NCI-H2081 treated with DMSO at 0.1 percent for 48 hours (cell line): ENCODE results near the gene CLEC4D.
"Not testable (repeated sequence)": the region's sequence is repeated elsewhere in the genome, so short reads cannot be mapped to it uniquely, and the experiment has no call there.

Source experiments
- DNase-seq: peaks from one replicate; lab custom pipeline; 2025; lab: John Stamatoyannopoulos, UW

Gene CLEC4D

GRCh38 chr12:8532045-8532444 is 18.7 kb downstream of the CLEC4D start:
- no peak for DNase-seq

DNA sequence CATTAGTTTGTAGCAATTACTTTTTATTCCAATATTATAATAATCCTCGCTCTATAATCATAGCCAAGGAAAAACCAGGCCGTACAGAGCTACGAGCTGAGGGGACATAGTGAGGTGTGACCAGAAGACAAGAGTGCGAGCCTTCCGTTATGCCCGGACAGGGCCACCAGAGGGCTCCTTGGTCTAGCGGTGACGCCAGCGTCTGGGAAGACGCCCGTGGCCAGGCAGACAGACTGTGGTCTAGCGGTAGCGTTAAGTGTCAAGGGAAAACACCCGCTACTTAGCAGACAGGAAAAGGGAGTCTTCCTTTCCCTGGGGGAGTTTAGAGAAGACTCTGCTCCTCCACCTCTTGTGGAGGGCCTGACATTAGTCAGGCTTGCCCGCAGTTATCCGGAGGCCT is 24.5 kb downstream of the CLEC4D start:
- DNase-seq = not testable (repeated sequence)

DNA sequence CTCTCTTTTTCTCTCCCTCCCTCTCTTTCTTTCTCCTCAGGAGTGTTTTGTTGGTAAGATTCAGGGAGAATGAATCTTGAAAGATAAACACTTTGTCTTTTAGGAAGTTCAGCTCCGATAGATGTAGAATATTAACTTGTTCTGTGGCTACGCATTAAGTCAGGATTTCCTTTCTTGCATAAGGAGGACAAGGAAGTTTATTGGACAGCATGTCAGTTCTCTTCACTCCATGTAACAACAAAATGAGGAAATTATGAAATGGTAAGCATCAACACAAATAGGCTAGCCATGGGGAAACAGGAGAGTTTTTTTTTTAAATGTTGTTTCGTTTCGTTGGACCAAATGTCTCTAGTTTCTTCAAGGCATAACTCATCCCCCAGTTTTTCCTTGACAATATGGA is 27.5 kb downstream of the CLEC4D start, which contains the start of gene CLEC4E:
Gene CLEC4E (minus strand): TSS at position 75 of the 400 bp plus-strand sequence. CDS start 108 bp downstream, outside the sequence.
- not testable (repeated sequence) for DNase-seq

DNA sequence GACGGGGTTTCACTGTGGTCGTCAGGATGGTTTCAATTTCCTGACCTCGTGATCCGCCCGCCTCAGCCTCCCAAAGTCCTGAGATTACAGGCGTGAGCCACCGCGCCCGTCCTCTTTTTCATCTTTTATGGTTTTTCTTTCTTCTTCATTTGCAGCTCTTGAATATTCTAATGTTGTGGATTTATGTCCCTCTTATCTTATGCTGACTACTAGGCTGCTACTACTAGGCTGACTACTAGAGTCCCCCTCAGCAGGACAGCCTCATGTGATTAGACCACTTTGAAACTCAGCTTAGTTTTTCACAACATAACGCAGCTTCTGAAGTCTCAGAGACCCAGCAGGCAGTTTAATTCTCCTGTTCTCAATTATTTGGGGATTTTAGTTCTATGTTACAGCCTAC is 28.3 kb downstream of the CLEC4D start:
- no peak for DNase-seq

- no peak for DNase-seq
Measured at GRCh38 chr12:8544295-8544694, 31.0 kb downstream of the CLEC4D start.

- no peak for DNase-seq
Measured at GRCh38 chr12:8546591-8546990, 33.3 kb downstream of the CLEC4D start.

GRCh38 chr12:8547645-8548044 is 34.3 kb downstream of the CLEC4D start:
- no peak for DNase-seq

GRCh38 chr12:8548192-8548591 is 34.9 kb downstream of the CLEC4D start:
- no peak for DNase-seq

- DNase-seq = no peak
Measured at GRCh38 chr12:8549381-8549780, 36.1 kb downstream of the CLEC4D start.

DNA sequence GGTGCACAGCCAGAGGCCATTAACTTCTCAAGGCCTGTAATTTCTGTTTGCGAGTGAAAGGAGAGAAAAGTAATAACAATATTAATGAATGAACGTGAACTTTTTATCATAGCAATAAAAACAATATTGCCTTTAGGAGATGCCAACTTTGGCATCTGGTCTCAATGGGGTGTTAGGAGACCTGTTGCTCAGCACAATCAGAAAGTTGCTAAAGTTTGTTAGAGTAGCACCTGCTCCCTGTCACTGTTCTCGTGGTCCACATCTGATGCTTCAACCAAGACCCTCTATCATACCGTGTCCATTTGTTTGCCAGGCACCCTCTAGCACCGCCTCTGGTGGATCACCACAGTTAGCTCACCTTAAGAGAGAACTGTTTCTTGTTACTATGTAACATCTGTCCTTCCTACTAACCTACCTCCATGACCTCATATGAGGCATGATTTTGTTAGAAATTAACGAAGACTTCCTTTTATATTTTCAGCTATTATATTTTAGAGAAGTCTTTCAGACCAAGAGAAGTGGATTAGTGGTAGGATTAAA is 39.9 kb downstream of the CLEC4D start:
- DNase-seq = no peak

- no peak for DNase-seq
Measured at GRCh38 chr12:8554451-8555195, 41.3 kb downstream of the CLEC4D start.

GRCh38 chr12:8556531-8557097 is 43.3 kb downstream of the CLEC4D start:
- DNase-seq = no peak

GRCh38 chr12:8559676-8560075 is 46.4 kb downstream of the CLEC4D start:
- no peak for DNase-seq

- DNase-seq = no peak
Measured at GRCh38 chr12:8561011-8561410, 47.7 kb downstream of the CLEC4D start.

GRCh38 chr12:8562310-8562709 is 49.0 kb downstream of the CLEC4D start:
- no peak for DNase-seq

- no peak for DNase-seq
Measured at GRCh38 chr12:8563356-8563755, 50.1 kb downstream of the CLEC4D start.

DNA sequence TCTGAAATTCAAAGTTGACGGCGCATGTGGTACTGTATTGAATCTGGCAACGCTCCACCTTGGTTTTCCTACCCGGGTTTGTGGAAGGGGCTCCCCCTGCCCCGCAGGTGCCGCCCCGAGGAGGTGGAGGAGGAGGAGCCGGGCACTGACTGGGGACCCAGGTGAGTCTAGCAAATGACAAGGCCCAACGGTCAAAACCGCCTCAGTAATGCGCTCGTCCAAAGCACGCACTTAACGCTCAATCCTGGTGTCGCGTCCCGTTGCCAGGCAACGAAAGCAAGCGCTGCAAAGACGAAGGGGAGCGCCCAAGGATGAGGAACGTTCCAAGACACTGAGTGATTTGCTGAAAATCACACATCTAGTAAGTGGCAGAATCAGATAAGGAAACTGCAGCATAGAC is 51.4 kb downstream of the CLEC4D start:
- DNase-seq = no peak

- DNase-seq = not testable (repeated sequence)
Measured at GRCh38 chr12:8566052-8566451, 52.7 kb downstream of the CLEC4D start.

GRCh38 chr12:8566525-8566924 is 53.2 kb downstream of the CLEC4D start:
- no peak for DNase-seq
